Endothelial cell of coronary artery (primary cell): Measurements from ENCODE around the gene TFAP2B. TPM values are rescaled to one million over a fixed set of nuclear protein-coding genes. Genes with fewer than 3 reads are reported as not detected.

Experiments
- total RNA-seq: library from RNA; depleted of rRNA; stranded (reverse); fragments of >200 nt; gene quantifications from 2 replicates; pipeline ENCODE4 v1.2.3, GENCODE V29; 2014

TFAP2B gene
- not detected in 2 replicates for total RNA-seq

DNA sequence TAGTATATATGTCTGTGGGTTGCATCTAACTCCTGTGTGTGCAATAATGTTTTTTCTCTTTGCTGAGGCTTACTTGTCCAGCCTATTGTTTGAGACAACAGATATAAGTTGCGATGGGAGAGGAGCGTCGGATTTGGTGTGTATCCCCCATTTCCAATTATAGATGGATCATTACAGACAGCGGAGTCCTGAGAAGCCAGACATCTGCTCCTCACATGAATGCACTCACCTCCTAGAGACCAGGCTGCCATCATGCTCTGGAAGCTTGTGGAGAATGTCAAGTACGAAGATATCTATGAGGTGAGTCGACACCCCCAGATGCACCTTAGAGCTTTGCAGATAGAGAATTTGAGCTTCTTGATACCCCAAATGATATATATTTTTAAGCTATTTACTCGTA, at the start of gene TFAP2B:
TFAP2B (plus strand) TSS at position 199 of the 400 bp plus-strand sequence; CDS start at position 220, 21 bp downstream.

Other genes with a start within 250 kb of the TFAP2B start
- gene TFAP2D, start 105.3 kb upstream of the TFAP2B start, total RNA-seq, result not detected in 2 replicates